NB4 (cell line): ENCODE results near the gene CDC25A.

ENCODE experiments used
- CTCF ChIP-seq: IDR thresholded peaks from one replicate; pipeline ENCODE4 v1.5.1; 2012; ENCODE audit warnings: low read depth, low read length
- MYC ChIP-seq: IDR thresholded peaks from 2 replicates; pipeline ENCODE4 v1.6.1; 2011; ENCODE audit warnings: low read depth, low read length
- POLR2A ChIP-seq: IDR thresholded peaks from 2 replicates; pipeline ENCODE4 v1.6.1; 2011; ENCODE audit warnings: mild to moderate bottlenecking; ENCODE audit not compliant: insufficient read length; ENCODE audit errors: extremely low read depth

- TF ChIP-seq MYC (no peak), CTCF (no peak), POLR2A (no peak)
These were observed 10.9 kb upstream of the CDC25A start for GRCh38 chr3:48199117-48199516.
